Measurements from ENCODE around the gene CD3E.

The CD3E gene

DNA sequence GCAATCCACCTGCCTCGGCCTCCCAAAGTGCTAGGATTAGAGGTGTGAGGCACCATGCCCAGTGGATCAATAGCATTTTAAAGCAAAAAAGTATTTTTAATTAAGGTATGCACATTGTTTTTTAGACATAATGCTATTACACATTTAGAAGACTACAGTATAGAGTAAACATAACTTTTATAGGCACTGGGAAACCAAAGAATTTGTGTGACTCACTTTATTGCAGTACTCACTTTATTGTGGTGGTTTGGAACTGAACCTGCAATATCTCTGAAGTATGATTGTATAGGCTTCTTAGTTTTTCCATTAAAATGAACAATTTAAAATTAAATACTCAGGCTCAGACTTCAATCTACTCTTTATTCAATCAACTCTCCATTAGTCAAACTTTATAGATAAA, 17.5 kb upstream of the CD3E start:
- POLR2A ChIA-PET, result no interaction called here
- CTCF ChIA-PET, result no interaction called here
- no peak for DNase-seq (ENCODE audit: extremely low spot score)
- TF ChIP-seq PKNOX1 (IDR thresholded peaks at IDR 0.05) (no peak), L3MBTL2 (conservative IDR thresholded peaks at IDR 0.05) (no peak), ELF4 (IDR thresholded peaks at IDR 0.05) (no peak), ARNT (IDR thresholded peaks at IDR 0.05) (no peak), HDGF (IDR thresholded peaks at IDR 0.05; ENCODE audit: borderline replicate concordance) (no peak), BHLHE40 (IDR thresholded peaks at IDR 0.05; ENCODE audit: borderline replicate concordance) (no peak), FOXK2 (IDR thresholded peaks at IDR 0.05) (no peak), LEF1 (IDR thresholded peaks at IDR 0.05; ENCODE audit: borderline replicate concordance) (no peak), SP1 (IDR thresholded peaks at IDR 0.05) (no peak), FOXA1 (IDR thresholded peaks at IDR 0.05) (no peak), SUZ12 (IDR thresholded peaks at IDR 0.05) (no peak), FOXM1 (IDR thresholded peaks at IDR 0.05; ENCODE audit: borderline replicate concordance) (no peak), CTBP1 (IDR thresholded peaks at IDR 0.05; ENCODE audit: borderline replicate concordance) (no peak), ZNF384 (IDR thresholded peaks at IDR 0.05) (no peak), NFRKB (IDR thresholded peaks at IDR 0.05) (no peak), TARDBP (IDR thresholded peaks at IDR 0.05) (no peak)

DNA sequence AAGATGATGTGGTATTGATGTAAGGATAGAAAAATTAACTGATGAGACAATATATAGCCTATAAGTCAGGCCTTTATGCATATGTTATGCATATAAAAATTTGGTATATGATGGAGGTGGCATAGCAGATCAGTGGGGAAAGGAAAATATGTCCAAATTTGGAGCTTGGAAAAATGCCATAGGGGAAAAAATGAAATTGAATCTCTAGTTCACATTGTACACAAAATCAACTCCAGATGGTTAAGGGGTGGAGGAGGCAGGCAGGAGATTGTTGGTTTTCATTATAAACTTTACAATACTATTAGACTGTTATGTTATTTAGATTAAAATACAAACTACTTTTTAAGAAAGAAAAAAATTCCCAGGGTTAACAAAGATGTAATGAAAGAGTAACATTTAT, 15.1 kb upstream of the CD3E start:
- no peak for DNase-seq (ENCODE audit: extremely low spot score)
- ChIA-PET CTCF (no interaction called here), POLR2A (no interaction called here)
- TF ChIP-seq ARNT (IDR thresholded peaks at IDR 0.05) (no peak), NFRKB (IDR thresholded peaks at IDR 0.05) (no peak), SUZ12 (IDR thresholded peaks at IDR 0.05) (no peak), FOXK2 (IDR thresholded peaks at IDR 0.05) (no peak), LEF1 (IDR thresholded peaks at IDR 0.05; ENCODE audit: borderline replicate concordance) (no peak), PKNOX1 (IDR thresholded peaks at IDR 0.05) (no peak), FOXM1 (IDR thresholded peaks at IDR 0.05; ENCODE audit: borderline replicate concordance) (no peak), BHLHE40 (IDR thresholded peaks at IDR 0.05; ENCODE audit: borderline replicate concordance) (no peak)

- ChIA-PET CTCF (no interaction called here), POLR2A (no interaction called here)
- no peak for DNase-seq (ENCODE audit: extremely low spot score)
- TF ChIP-seq NFRKB (IDR thresholded peaks at IDR 0.05), result no peak
- no peak for TF ChIP-seq HDGF (IDR thresholded peaks at IDR 0.05; ENCODE audit: borderline replicate concordance)
- no peak for TF ChIP-seq FOXK2 (IDR thresholded peaks at IDR 0.05)
- TF ChIP-seq L3MBTL2 (conservative IDR thresholded peaks at IDR 0.05), result 0 out of 2 replicates have a peak, but pooled peaks have one; percentile 13
Measured at GRCh38 chr11:118290923-118291322, 13.6 kb upstream of the CD3E start.

- ChIA-PET POLR2A (no interaction called here), CTCF (no interaction called here)
- TF ChIP-seq ARNT (IDR thresholded peaks at IDR 0.05), result no peak
- no peak for TF ChIP-seq SUZ12 (IDR thresholded peaks at IDR 0.05)
- TF ChIP-seq L3MBTL2 (conservative IDR thresholded peaks at IDR 0.05), result no peak
- no peak for TF ChIP-seq FOXA1 (IDR thresholded peaks at IDR 0.05)
- no peak for TF ChIP-seq CTBP1 (IDR thresholded peaks at IDR 0.05; ENCODE audit: borderline replicate concordance)
- no peak for TF ChIP-seq FOXK2 (IDR thresholded peaks at IDR 0.05)
- TF ChIP-seq HDGF (IDR thresholded peaks at IDR 0.05; ENCODE audit: borderline replicate concordance), result no peak
- TF ChIP-seq LEF1 (IDR thresholded peaks at IDR 0.05; ENCODE audit: borderline replicate concordance), result no peak
- TF ChIP-seq BHLHE40 (IDR thresholded peaks at IDR 0.05; ENCODE audit: borderline replicate concordance), result no peak
- no peak for TF ChIP-seq TARDBP (IDR thresholded peaks at IDR 0.05)
Measured at GRCh38 chr11:118291477-118292135, 12.9 kb upstream of the CD3E start.

DNA sequence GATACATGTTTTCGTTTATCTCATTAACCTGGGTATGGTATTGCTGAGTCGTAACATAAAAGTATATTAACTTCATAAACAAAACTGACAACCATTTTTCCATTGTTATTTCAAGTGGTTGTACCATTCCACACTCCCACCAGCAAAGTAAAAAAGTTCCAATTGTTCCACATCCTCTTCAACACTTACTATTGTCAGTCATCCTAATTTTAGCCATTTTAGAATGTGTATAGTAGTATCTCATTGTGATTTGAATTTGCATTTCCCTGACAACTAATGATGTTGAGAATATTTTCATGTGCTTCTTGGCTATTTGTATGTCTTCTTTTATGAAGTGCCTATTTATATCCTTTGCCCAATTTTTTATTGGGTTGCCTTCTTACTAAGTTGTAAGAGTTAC, 10.5 kb upstream of the CD3E start:
- TF ChIP-seq TARDBP (IDR thresholded peaks at IDR 0.05) (no peak), HDGF (IDR thresholded peaks at IDR 0.05; ENCODE audit: borderline replicate concordance) (no peak), ZNF384 (IDR thresholded peaks at IDR 0.05) (no peak), SP1 (IDR thresholded peaks at IDR 0.05) (no peak), SUZ12 (IDR thresholded peaks at IDR 0.05) (no peak), ARNT (IDR thresholded peaks at IDR 0.05) (no peak), LEF1 (IDR thresholded peaks at IDR 0.05; ENCODE audit: borderline replicate concordance) (no peak), NFRKB (IDR thresholded peaks at IDR 0.05) (no peak), FOXM1 (IDR thresholded peaks at IDR 0.05; ENCODE audit: borderline replicate concordance) (no peak), FOXA1 (IDR thresholded peaks at IDR 0.05) (no peak), L3MBTL2 (conservative IDR thresholded peaks at IDR 0.05) (no peak), PKNOX1 (IDR thresholded peaks at IDR 0.05) (no peak), ELF4 (IDR thresholded peaks at IDR 0.05) (no peak), BHLHE40 (IDR thresholded peaks at IDR 0.05; ENCODE audit: borderline replicate concordance) (no peak), FOXK2 (IDR thresholded peaks at IDR 0.05) (no peak), CTBP1 (IDR thresholded peaks at IDR 0.05; ENCODE audit: borderline replicate concordance) (no peak)
- CTCF ChIA-PET, result no interaction called here
- DNase-seq (ENCODE audit: extremely low spot score), result no peak
- POLR2A ChIA-PET, result no interaction called here

More at GRCh38 chr11:118291477-118292135, 12.9 kb upstream of the CD3E start:
- DNase-seq (ENCODE audit: extremely low spot score), result no peak

DNA sequence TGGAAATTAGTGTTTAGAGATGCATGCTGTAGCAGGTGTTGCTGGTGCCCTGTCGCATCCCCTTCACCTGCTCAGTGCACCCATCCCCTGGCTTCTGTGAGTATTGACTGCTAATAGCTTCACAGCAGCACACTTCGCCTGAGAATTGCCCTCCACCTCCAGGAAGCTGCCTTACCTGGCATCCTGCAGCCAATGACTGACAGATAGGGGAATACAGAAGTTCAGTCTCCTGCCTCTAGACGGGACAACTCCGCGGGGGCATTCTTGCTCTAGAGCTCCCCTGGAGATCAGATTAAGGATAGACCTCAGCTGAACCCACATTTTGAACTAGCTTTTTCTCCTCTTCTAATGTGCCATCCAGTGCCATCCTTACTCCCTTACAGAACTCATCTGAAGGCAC, 9.3 kb upstream of the CD3E start:
- ChIA-PET POLR2A (interaction anchor here (0.8 kb wide), 1 partner anchor 16 kb away, joined by 3 read pairs; no protein-coding TSS in a partner anchor), CTCF (interaction anchor here (0.6 to 1.9 kb wide), 6 partner anchors 10 to 71 kb away, joined by 3 to 5 read pairs (median 4); no protein-coding TSS in a partner anchor)
- TF ChIP-seq ZNF384 (IDR thresholded peaks at IDR 0.05) (no peak), SP1 (IDR thresholded peaks at IDR 0.05) (no peak), NFRKB (IDR thresholded peaks at IDR 0.05) (no peak), TARDBP (IDR thresholded peaks at IDR 0.05) (no peak), L3MBTL2 (conservative IDR thresholded peaks at IDR 0.05) (no peak), FOXM1 (IDR thresholded peaks at IDR 0.05; ENCODE audit: borderline replicate concordance) (no peak)
- no peak for DNase-seq (ENCODE audit: extremely low spot score)

Data from HEK293T (cell line).